HUES6 (cell line): ENCODE data around the gene JAK2.
"Not testable (repeated sequence)": the region's sequence is repeated elsewhere in the genome, so short reads cannot be mapped to it uniquely, and the experiment has no call there.

ENCODE experiments used
- H3K27ac ChIP-seq: 2 replicates; pipeline ENCODE4 v1.7.0; 2013; ENCODE audit warnings: low read depth, mild to moderate bottlenecking, low read length, inconsistent platforms
- H3K27me3 ChIP-seq: 2 replicates; pipeline ENCODE4 v1.6.1; 2013; ENCODE audit warnings: low read length; ENCODE audit not compliant: control insufficient read depth, insufficient read depth
- H3K36me3 ChIP-seq: 2 replicates; pipeline ENCODE4 v1.6.1; 2013; ENCODE audit warnings: low read length; ENCODE audit not compliant: control insufficient read depth, insufficient read depth
- H3K4me1 ChIP-seq: 2 replicates; pipeline ENCODE4 v1.6.1; 2013; ENCODE audit warnings: low read length; ENCODE audit not compliant: control insufficient read depth, insufficient read depth
- H3K4me3 ChIP-seq: 2 replicates; pipeline ENCODE4 v1.5.1; 2013; ENCODE audit warnings: low read depth, low read length
- H3K9ac ChIP-seq: one replicate; pipeline ENCODE4 v1.6.1; 2013; ENCODE audit warnings: mild to moderate bottlenecking, low read length
- H3K9me3 ChIP-seq: 2 replicates; pipeline ENCODE4 v1.6.1; 2013; ENCODE audit warnings: low read depth, low read length; ENCODE audit not compliant: control insufficient read depth, insufficient read depth

JAK2 gene

GRCh38 chr9:5043381-5043780, 58.3 kb downstream of the JAK2 start:
- Histone ChIP-seq H3K9ac (no peak overlapping the region), H3K36me3 (peaks cover 8% of the 10 kb centered on the region), H3K27me3 (no peaks in the 10 kb centered on the region), H3K27ac (no peak overlapping the region), H3K4me1 (no peaks in the 10 kb centered on the region), H3K9me3 (peaks cover 9% of the 10 kb centered on the region), H3K4me3 (no peak overlapping the region)

- no peaks in the 10 kb centered on the region for H3K4me1 ChIP-seq
- peaks cover 8% of the 10 kb centered on the region for H3K36me3 ChIP-seq
- peaks cover 9% of the 10 kb centered on the region for H3K9me3 ChIP-seq
- H3K27me3 ChIP-seq = no peaks in the 10 kb centered on the region
- H3K4me3 ChIP-seq = no peak overlapping the region
- H3K9ac ChIP-seq = no peak overlapping the region
- no peak overlapping the region for H3K27ac ChIP-seq
Measured at GRCh38 chr9:5044160-5044559, 59.1 kb downstream of the JAK2 start.

- no peak overlapping the region for H3K9ac ChIP-seq
- H3K4me1 ChIP-seq = no peaks in the 10 kb centered on the region
- H3K36me3 ChIP-seq = no peaks in the 10 kb centered on the region
- no peaks in the 10 kb centered on the region for H3K9me3 ChIP-seq
- no peak overlapping the region for H3K27ac ChIP-seq
- H3K4me3 ChIP-seq = no peak overlapping the region
- no peaks in the 10 kb centered on the region for H3K27me3 ChIP-seq
Measured at GRCh38 chr9:5052838-5053237, 67.8 kb downstream of the JAK2 start.

- no peak overlapping the region for H3K27ac ChIP-seq
- H3K4me1 ChIP-seq = no peaks in the 10 kb centered on the region
- H3K9ac ChIP-seq = no peak overlapping the region
- H3K36me3 ChIP-seq = no peaks in the 10 kb centered on the region
- H3K9me3 ChIP-seq = no peaks in the 10 kb centered on the region
- H3K27me3 ChIP-seq = no peaks in the 10 kb centered on the region
- no peak overlapping the region for H3K4me3 ChIP-seq
Measured at GRCh38 chr9:5062631-5063030, 77.6 kb downstream of the JAK2 start.

GRCh38 chr9:5072871-5073270, 87.8 kb downstream of the JAK2 start:
- H3K9me3 ChIP-seq = no peaks in the 10 kb centered on the region
- H3K9ac ChIP-seq = no peak overlapping the region
- 0 out of 2 replicates have a peak, but pooled peaks cover 3% of the 10 kb centered on the region for H3K36me3 ChIP-seq
- no peaks in the 10 kb centered on the region for H3K4me1 ChIP-seq
- no peak overlapping the region for H3K4me3 ChIP-seq
- no peak overlapping the region for H3K27ac ChIP-seq
- no peaks in the 10 kb centered on the region for H3K27me3 ChIP-seq

- Histone ChIP-seq H3K36me3 (0 out of 2 replicates have a peak, but pooled peaks cover 3% of the 10 kb centered on the region), H3K4me3 (no peak overlapping the region), H3K9ac (no peak overlapping the region), H3K27me3 (no peaks in the 10 kb centered on the region), H3K27ac (no peak overlapping the region), H3K9me3 (no peaks in the 10 kb centered on the region), H3K4me1 (no peaks in the 10 kb centered on the region)
Measured at GRCh38 chr9:5073701-5074100, 88.6 kb downstream of the JAK2 start.

GRCh38 chr9:5085993-5086392, 100.9 kb downstream of the JAK2 start:
- Histone ChIP-seq H3K27me3 (no peaks in the 10 kb centered on the region), H3K4me3 (no peak overlapping the region), H3K4me1 (no peaks in the 10 kb centered on the region), H3K9me3 (no peaks in the 10 kb centered on the region), H3K27ac (no peak overlapping the region), H3K36me3 (no peaks in the 10 kb centered on the region), H3K9ac (no peak overlapping the region)

- H3K36me3 ChIP-seq = no peaks in the 10 kb centered on the region
- no peaks in the 10 kb centered on the region for H3K4me1 ChIP-seq
- no peaks in the 10 kb centered on the region for H3K27me3 ChIP-seq
- no peak overlapping the region for H3K4me3 ChIP-seq
- no peak overlapping the region for H3K27ac ChIP-seq
- H3K9me3 ChIP-seq = no peaks in the 10 kb centered on the region
- H3K9ac ChIP-seq = no peak overlapping the region
Measured at GRCh38 chr9:5089737-5090136, 104.7 kb downstream of the JAK2 start.

GRCh38 chr9:5095795-5096194, 110.7 kb downstream of the JAK2 start:
- H3K27me3 ChIP-seq = no peaks in the 10 kb centered on the region
- H3K4me3 ChIP-seq = no peak overlapping the region
- no peak overlapping the region for H3K27ac ChIP-seq
- peaks cover 4% of the 10 kb centered on the region for H3K9me3 ChIP-seq
- no peaks in the 10 kb centered on the region for H3K4me1 ChIP-seq
- H3K9ac ChIP-seq = no peak overlapping the region
- no peaks in the 10 kb centered on the region for H3K36me3 ChIP-seq

GRCh38 chr9:5099466-5099865, 114.4 kb downstream of the JAK2 start:
- no peaks in the 10 kb centered on the region for H3K27me3 ChIP-seq
- H3K4me3 ChIP-seq = no peak overlapping the region
- H3K9me3 ChIP-seq = peaks cover 11% of the 10 kb centered on the region
- no peaks in the 10 kb centered on the region for H3K4me1 ChIP-seq
- no peak overlapping the region for H3K9ac ChIP-seq
- no peaks in the 10 kb centered on the region for H3K36me3 ChIP-seq
- H3K27ac ChIP-seq = no peak overlapping the region

- peaks cover 11% of the 10 kb centered on the region for H3K9me3 ChIP-seq
- H3K27ac ChIP-seq, H3K9ac ChIP-seq, H3K4me1 ChIP-seq, H3K27me3 ChIP-seq, H3K36me3 ChIP-seq, H3K4me3 ChIP-seq: not testable (repeated sequence)
Measured at GRCh38 chr9:5101127-5101526, 116.1 kb downstream of the JAK2 start.

- H3K27ac ChIP-seq, H3K9ac ChIP-seq, H3K9me3 ChIP-seq, H3K36me3 ChIP-seq, H3K4me1 ChIP-seq, H3K4me3 ChIP-seq, H3K27me3 ChIP-seq: not testable (repeated sequence)
Measured at GRCh38 chr9:5106517-5106916, 121.4 kb downstream of the JAK2 start.
